ENCODE data around the gene ENPEP. TPM values are rescaled to one million over a fixed set of nuclear protein-coding genes. Genes with fewer than 3 reads are reported as not detected.
A peak's percentile ranks its signal among the peaks of the same experiment; 100 is the strongest.

The ENPEP gene
- total and polyA plus RNA-seq, 8 donors = 7.3 to 44.7 (median 37.1) TPM

- TF ChIP-seq CTCF (IDR thresholded peaks at IDR 0.05) = no peak
- DNase-seq (no peak), ATAC-seq (peak; percentile 42)
- no peak overlapping the region for H3K4me3 ChIP-seq
- intact Hi-C loops (cut with DNase I) = no loop called here
- H3K9me3 ChIP-seq = peaks cover 0 to 5% of the 10 kb centered on the region in 2 donors
- no peaks in the 10 kb centered on the region for H3K36me3 ChIP-seq
- H3K27me3 ChIP-seq = no peaks in the 10 kb centered on the region
- H3K27ac ChIP-seq = peak overlapping the region; percentile 3 to 38
- peaks cover 0 to 5% of the 10 kb centered on the region in 2 donors for H3K4me1 ChIP-seq
Observed at GRCh38 chr4:110533590-110533910, 57.6 kb downstream of the ENPEP start.

GRCh38 chr4:110533940-110534339 is 58.0 kb downstream of the ENPEP start:
- Histone ChIP-seq H3K27ac (peak overlapping the region; percentile 3 to 38), H3K27me3 (no peaks in the 10 kb centered on the region), H3K4me1 (peaks cover 0 to 5% of the 10 kb centered on the region in 2 donors), H3K9me3 (peaks cover 0 to 5% of the 10 kb centered on the region in 2 donors), H3K4me3 (no peak overlapping the region), H3K36me3 (no peaks in the 10 kb centered on the region)
- ATAC-seq (peak; percentile 97), DNase-seq (peak in 1 of 4 donors; percentile 36)
- intact Hi-C loops (cut with DNase I) = no loop called here
- TF ChIP-seq CTCF (IDR thresholded peaks at IDR 0.05) = no peak

- TF ChIP-seq CTCF (IDR thresholded peaks at IDR 0.05) = no peak
- H3K4me1 ChIP-seq = no peaks in the 10 kb centered on the region
- H3K27ac ChIP-seq = no peak overlapping the region
- intact Hi-C loops (cut with DNase I) = no loop called here
- no peaks in the 10 kb centered on the region for H3K36me3 ChIP-seq
- no peak for DNase-seq
- peaks cover 0 to 5% of the 10 kb centered on the region in 2 donors for H3K9me3 ChIP-seq
- H3K4me3 ChIP-seq = no peak overlapping the region
- H3K27me3 ChIP-seq = no peaks in the 10 kb centered on the region
- no peak for ATAC-seq
Observed at GRCh38 chr4:110540581-110540980, 64.6 kb downstream of the ENPEP start.

GRCh38 chr4:110540982-110541451 is 65.1 kb downstream of the ENPEP start:
- Histone ChIP-seq H3K27ac (no peak overlapping the region), H3K4me1 (no peaks in the 10 kb centered on the region), H3K4me3 (no peak overlapping the region), H3K27me3 (no peaks in the 10 kb centered on the region), H3K36me3 (no peaks in the 10 kb centered on the region), H3K9me3 (peaks cover 0 to 5% of the 10 kb centered on the region in 2 donors)
- TF ChIP-seq CTCF (IDR thresholded peaks at IDR 0.05) = no peak
- DNase-seq = no peak
- intact Hi-C loops (cut with DNase I) = no loop called here
- no peak for ATAC-seq

GRCh38 chr4:110543577-110543976 is 67.6 kb downstream of the ENPEP start:
- Histone ChIP-seq H3K9me3 (no peaks in the 10 kb centered on the region), H3K4me1 (no peaks in the 10 kb centered on the region), H3K36me3 (no peaks in the 10 kb centered on the region), H3K27me3 (no peaks in the 10 kb centered on the region), H3K4me3 (no peak overlapping the region), H3K27ac (no peak overlapping the region)
- intact Hi-C loops (cut with DNase I) = no loop called here
- ATAC-seq (no peak), DNase-seq (no peak)
- no peak for TF ChIP-seq CTCF (IDR thresholded peaks at IDR 0.05)
